Neutrophil (primary cell): ENCODE measurements around the gene ARHGEF37.

Source experiments
- H3K27ac ChIP-seq: fragments of 200-600 bp; sonication (generic); 2 replicates; pipeline ENCODE4 v1.5.1; 2016; ENCODE audit warnings: mild to moderate bottlenecking, moderate library complexity
- H3K27me3 ChIP-seq: fragments of 200-600 bp; sonication (generic); 2 replicates; pipeline ENCODE4 v1.6.0; 2016; ENCODE audit warnings: mild to moderate bottlenecking
- H3K36me3 ChIP-seq: fragments of 200-600 bp; sonication (generic); 2 replicates; pipeline ENCODE4 v1.5.1; 2017
- H3K4me1 ChIP-seq, 2 experiments: fragments of 200-600 bp in 1 of 2; sonication (generic) in 1 of 2; 1 replicate in 1 of 2; 2 replicates in 1 of 2; pipeline versions ENCODE4 v1.5.1 to v1.6.1; 2013 to 2016; ENCODE audit warnings: low read depth in 1 of 2, low read length in 1 of 2, mild to moderate bottlenecking in 1 of 2, moderate library complexity in 1 of 2; ENCODE audit not compliant: control insufficient read depth in 1 of 2, insufficient read depth in 1 of 2
- H3K4me3 ChIP-seq, 2 experiments: fragments of 200-600 bp in 1 of 2; sonication (generic) in 1 of 2; 1 replicate in 1 of 2; 2 replicates in 1 of 2; pipeline ENCODE4 v1.5.1; 2013 to 2016; ENCODE audit warnings: low read depth in 1 of 2, low read length in 1 of 2, mild to moderate bottlenecking in 1 of 2, moderate library complexity in 1 of 2
- H3K9me3 ChIP-seq: fragments of 200-600 bp; sonication (generic); 2 replicates; pipeline ENCODE4 v1.5.1; 2016
- TF ChIP-seq, protein P1 (sequence below): fragments of 200-600 bp; sonication (generic); IDR thresholded peaks from 2 replicates; pipeline ENCODE4 v1.5.1; 2016; ENCODE audit warnings: antibody characterized with exemption

Gene ARHGEF37

GRCh38 chr5:149684371-149684770, 103.1 kb downstream of the ARHGEF37 start:
- Histone ChIP-seq H3K36me3 (no peaks in the 10 kb centered on the region), H3K4me1 (peaks cover 40 to 43% of the 10 kb centered on the region in 2 experiments), H3K9me3 (no peaks in the 10 kb centered on the region), H3K4me3 (no peak overlapping the region), H3K27me3 (no peaks in the 10 kb centered on the region), H3K27ac (no peak overlapping the region)
- TF ChIP-seq, protein P1, sequence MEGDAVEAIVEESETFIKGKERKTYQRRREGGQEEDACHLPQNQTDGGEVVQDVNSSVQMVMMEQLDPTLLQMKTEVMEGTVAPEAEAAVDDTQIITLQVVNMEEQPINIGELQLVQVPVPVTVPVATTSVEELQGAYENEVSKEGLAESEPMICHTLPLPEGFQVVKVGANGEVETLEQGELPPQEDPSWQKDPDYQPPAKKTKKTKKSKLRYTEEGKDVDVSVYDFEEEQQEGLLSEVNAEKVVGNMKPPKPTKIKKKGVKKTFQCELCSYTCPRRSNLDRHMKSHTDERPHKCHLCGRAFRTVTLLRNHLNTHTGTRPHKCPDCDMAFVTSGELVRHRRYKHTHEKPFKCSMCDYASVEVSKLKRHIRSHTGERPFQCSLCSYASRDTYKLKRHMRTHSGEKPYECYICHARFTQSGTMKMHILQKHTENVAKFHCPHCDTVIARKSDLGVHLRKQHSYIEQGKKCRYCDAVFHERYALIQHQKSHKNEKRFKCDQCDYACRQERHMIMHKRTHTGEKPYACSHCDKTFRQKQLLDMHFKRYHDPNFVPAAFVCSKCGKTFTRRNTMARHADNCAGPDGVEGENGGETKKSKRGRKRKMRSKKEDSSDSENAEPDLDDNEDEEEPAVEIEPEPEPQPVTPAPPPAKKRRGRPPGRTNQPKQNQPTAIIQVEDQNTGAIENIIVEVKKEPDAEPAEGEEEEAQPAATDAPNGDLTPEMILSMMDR = no peak
